LHCN-M2 (cell line): Measurements from ENCODE around the gene LHX1. TPM values are rescaled to one million over a fixed set of nuclear protein-coding genes. Genes with fewer than 3 reads are reported as not detected.

Experiments
- DNase-seq: peaks from one replicate; pipeline ENCODE4 v3.0.0-alpha.2; 2012; ENCODE audit warnings: low read depth
- total RNA-seq: library from RNA; depleted of rRNA; stranded (reverse); fragments of >200 nt; gene quantifications from 2 replicates; pipeline ENCODE4 v1.2.3, GENCODE V29; 2014; rRNA removed

The LHX1 gene
- total RNA-seq, 1 experiment from 2014 or later = not detected

GRCh38 chr17:36951084-36951789, 14.0 kb downstream of the LHX1 start:
- DNase-seq = no peak

GRCh38 chr17:36971508-36971907, 34.2 kb downstream of the LHX1 start:
- no peak for DNase-seq

- no peak for DNase-seq
These were observed 35.0 kb downstream of the LHX1 start for GRCh38 chr17:36972186-36972700.

GRCh38 chr17:36972905-36973304, 35.6 kb downstream of the LHX1 start:
- DNase-seq = no peak

GRCh38 chr17:36975922-36976515, 38.7 kb downstream of the LHX1 start:
- no peak for DNase-seq

GRCh38 chr17:36977066-36977465, 39.8 kb downstream of the LHX1 start:
- no peak for DNase-seq

- no peak for DNase-seq
These were observed 40.3 kb downstream of the LHX1 start for GRCh38 chr17:36977568-36977967.

GRCh38 chr17:36978810-36979564, 41.7 kb downstream of the LHX1 start:
- DNase-seq = no peak

GRCh38 chr17:36979565-36979941, 42.3 kb downstream of the LHX1 start:
- DNase-seq = no peak

- DNase-seq = peak; percentile 55
These were observed 43.0 kb downstream of the LHX1 start for GRCh38 chr17:36980280-36980761.

GRCh38 chr17:36983618-36984017, 46.3 kb downstream of the LHX1 start:
- no peak for DNase-seq

GRCh38 chr17:36989173-36989572, 51.9 kb downstream of the LHX1 start:
- no peak for DNase-seq

GRCh38 chr17:36992701-36993100, 55.4 kb downstream of the LHX1 start:
- no peak for DNase-seq

- no peak for DNase-seq
These were observed 56.0 kb downstream of the LHX1 start for GRCh38 chr17:36993227-36993626.

Other genes starting within 250 kb of the LHX1 start
- 49.3 and 49.9 TPM in 2 replicates for gene AATF, start 11.5 kb downstream of the LHX1 start, total RNA-seq